HepG2 (cell line): ENCODE results near the gene SDC3. TPM values are rescaled to one million over a fixed set of nuclear protein-coding genes. Genes with fewer than 3 reads are reported as not detected.

Experiments used
- ATAC-seq: fragments of 200-7000 bp; cut with Tn5 transposase; 3 replicates; pipeline ENCODE4 v1.9.1; 2020; ENCODE audit warnings: mild to moderate bottlenecking, moderate library complexity
- BruUV-seq: library from RNA; stranded (reverse); fragments of 400-500 nt; replicated peaks from 2 replicates; lab custom pipeline; 2021; lab: Mats Ljungman, UMichigan
- CTCF ChIA-PET: fragments of 300-600 bp; formaldehyde crosslinking; extraction: SDS; loops from one replicate; lab custom pipeline; 2021; ENCODE audit warnings: low total read pairs, inconsistent platforms, low intra/inter-chr PET ratio; lab: Yijun Ruan, JAX
- POLR2A ChIA-PET: fragments of 350-600 bp; sonication (Branson Sonifier 250); formaldehyde crosslinking; loops from one replicate; lab custom pipeline; 2020; ENCODE audit warnings: antibody characterized with exemption, inconsistent platforms; lab: Yijun Ruan, JAX
- DNase-seq: peaks from one replicate; pipeline ENCODE4 v3.0.0-alpha.2; 2015; ENCODE audit warnings: low spot score
- FAIRE-seq: peaks from 3 replicates; lab custom pipeline; 2011; peaks lifted over from hg19 to GRCh38; lab: Jason Lieb, UNC
- H2AFZ ChIP-seq: one replicate; pipeline ENCODE4 v1.6.1; 2011; ENCODE audit warnings: low read length, inconsistent platforms
- H3K27ac ChIP-seq: fragments of 300-600 bp; 3 replicates; pipeline ENCODE4 v1.8.0; 2011; ENCODE audit warnings: mixed run types, mild to moderate bottlenecking, mixed read lengths, low read length, inconsistent platforms; ENCODE audit not compliant: insufficient read depth; ENCODE audit errors: extremely low read length
- H3K27me3 ChIP-seq, 2 experiments: fragments of 200-600 bp in 1 of 2; 2 replicates in 1 of 2; 3 replicates in 1 of 2; pipeline versions ENCODE4 v1.6.0 to v1.8.0; 2011; ENCODE audit warnings: low read length in 2 of 2, mild to moderate bottlenecking in 2 of 2, moderate library complexity in 2 of 2, inconsistent platforms in 1 of 2; ENCODE audit not compliant: insufficient read depth in 2 of 2, control insufficient read depth in 1 of 2
- H3K36me3 ChIP-seq, 2 experiments: fragments of 200-600 bp in 1 of 2; replicated peaks in 1 of 2; 2 replicates in 1 of 2; 3 replicates in 1 of 2; pipeline versions ENCODE4 v1.5.1 to v1.8.0; 2011; ENCODE audit warnings: low read length in 2 of 2, inconsistent platforms in 1 of 2; ENCODE audit not compliant: insufficient read depth in 2 of 2, control insufficient read depth in 1 of 2
- H3K4me1 ChIP-seq: 2 replicates; pipeline ENCODE4 v1.5.1; 2012; ENCODE audit warnings: low read length, inconsistent platforms; ENCODE audit not compliant: insufficient read depth
- H3K4me2 ChIP-seq: 2 replicates; pipeline ENCODE4 v1.6.0; 2011; ENCODE audit warnings: low read depth, low read length, inconsistent platforms
- H3K4me3 ChIP-seq, 3 experiments: fragments of 200-600 bp in 1 of 3; sonication (generic), shearing (Covaris generic) in 1 of 3; replicated peaks in 1 of 3; 2 replicates each; pipeline ENCODE4 v1.5.1; 2011 to 2016; ENCODE audit warnings: low read length in 3 of 3, inconsistent platforms in 2 of 3, low read depth in 2 of 3, mild to moderate bottlenecking in 2 of 3, control low read depth in 1 of 3, mixed read lengths in 1 of 3; ENCODE audit not compliant: insufficient read depth in 1 of 3
- H3K79me2 ChIP-seq: one replicate; pipeline ENCODE4 v1.6.1; 2011; ENCODE audit warnings: low read length, inconsistent platforms; ENCODE audit not compliant: insufficient read depth
- H3K9ac ChIP-seq: 2 replicates; pipeline ENCODE4 v1.6.0; 2011; ENCODE audit warnings: mild to moderate bottlenecking, low read depth, low read length, inconsistent platforms; ENCODE audit not compliant: insufficient read depth
- H3K9me3 ChIP-seq: 2 replicates; pipeline ENCODE4 v1.5.1; 2012; ENCODE audit warnings: mild to moderate bottlenecking, low read length
- H4K20me1 ChIP-seq: 2 replicates; pipeline ENCODE4 v1.6.0; 2011; ENCODE audit warnings: inconsistent platforms, mild to moderate bottlenecking, low read length, moderate library complexity; ENCODE audit not compliant: insufficient read depth
- CHD2 ChIP-seq: IDR thresholded peaks from 2 replicates; pipeline ENCODE4 v1.6.1; 2011; ENCODE audit warnings: low read depth, low read length, improper control_type of control experiment
- NR2F1 ChIP-seq, 2 experiments: fragments of 450-650 bp in 1 of 2; formaldehyde crosslinking in 1 of 2; IDR thresholded peaks; 2 replicates each; pipeline versions ENCODE4 v1.5.0 to v1.6.1; 2016 to 2020; ENCODE audit warnings: mild to moderate bottlenecking in 1 of 2, missing compliant biosample characterization in 1 of 2, missing genetic modification reagents in 1 of 2, moderate library complexity in 1 of 2
- NR2F6 ChIP-seq, 2 experiments: IDR thresholded peaks; 2 replicates each; pipeline ENCODE4 v1.6.1; 2016; ENCODE audit warnings: antibody characterized with exemption in 1 of 2, mild to moderate bottlenecking in 1 of 2
- ZMYM3 ChIP-seq: sonication (generic); formaldehyde crosslinking; IDR thresholded peaks from 2 replicates; pipeline ENCODE4 v1.5.1; 2020; ENCODE audit warnings: mild to moderate bottlenecking, missing genetic modification reagents
- ZNF354B ChIP-seq: sonication (generic); formaldehyde crosslinking; IDR thresholded peaks from 2 replicates; pipeline ENCODE4 v1.8.0; 2022; ENCODE audit warnings: mild to moderate bottlenecking, missing genetic modification reagents
- ZNF768 ChIP-seq: sonication (generic); formaldehyde crosslinking; IDR thresholded peaks from 2 replicates; pipeline ENCODE4 v1.4.0; 2020; ENCODE audit warnings: missing genetic modification reagents
- WGBS: methylation state at CpG from one replicate; pipeline ENCODE4 v1.1.6; 2017; ENCODE audit warnings: low lambda C conversion rate; 5-methylcytosine and 5-hydroxymethylcytosine counted together
- in situ Hi-C: cut with HindIII; loops from 2 replicates; pipeline ENCODE4 v1.10.0; 2017; ENCODE audit warnings: low pct_unique_long_range_greater_than_20kb; ENCODE audit not compliant: extremely low pct_ligation_motif_present
- intact Hi-C: fragments of 100-400 bp; cut with micrococcal nuclease; formaldehyde crosslinking; loops from one replicate; pipeline ENCODE4 v1.10.0; 2022; ENCODE audit not compliant: unreplicated experiment
- polyA plus RNA-seq, 8 experiments: library from polyadenylated mRNA; depleted of rRNA in 3 of 8; stranded (reverse) in 7 of 8; unstranded in 1 of 8; fragments of >200 nt; fragmentation: Illumina TruSeq in 4 of 8; extraction: Trizol in 4 of 8; gene quantifications; 2 replicates each; pipeline versions ENCODE4 v1.2.1 to v1.2.3, GENCODE V29; 2011 to 2016; ENCODE audit warnings: low read depth in 4 of 8, missing spikeins in 1 of 8, mixed read lengths in 1 of 8; ENCODE audit not compliant: insufficient read depth in 1 of 8
- total RNA-seq, 5 experiments: library from RNA; depleted of rRNA; stranded (reverse); fragments of >200 nt; fragmentation: Illumina TruSeq; extraction: Trizol; gene quantifications; 2 replicates each; pipeline ENCODE4 v1.2.3, GENCODE V29; 2016; ENCODE audit warnings: low read depth in 1 of 5
- TF ChIP-seq, protein P1 (sequence below): sonication (generic); formaldehyde crosslinking; IDR thresholded peaks from 2 replicates; pipeline ENCODE4 v1.8.0; 2022; ENCODE audit warnings: mild to moderate bottlenecking, missing genetic modification reagents, moderate library complexity

Gene SDC3
- total and polyA plus RNA-seq, 2 of the 13 experiments (the other 11 are each of a cell fraction or from before 2014, with no cell fraction given), result 0.49 to 0.84 TPM

- no peak for ATAC-seq
- no peak overlapping the region for H3K9ac ChIP-seq
- ChIA-PET CTCF (no interaction called here), POLR2A (no interaction called here)
- 42% methylated on average over 7 of the region's 7 CpGs for WGBS
- H3K27me3 ChIP-seq, result peaks cover 0 to 18% of the 10 kb centered on the region in 2 experiments; a peak in 1 of 5 replicates
- no peaks in the 10 kb centered on the region for H3K36me3 ChIP-seq
- no peaks in the 10 kb centered on the region for H3K9me3 ChIP-seq
- no peak overlapping the region for H3K4me2 ChIP-seq
- H3K79me2 ChIP-seq, result no peaks in the 10 kb centered on the region
- no peaks in the 10 kb centered on the region for H4K20me1 ChIP-seq
- in situ Hi-C loops, result no loop called here
- DNase-seq, result no peak
- no peak overlapping the region for H3K4me3 ChIP-seq
- no peak overlapping the region for H2AFZ ChIP-seq
- no peak for FAIRE-seq
- peaks cover 27% of the 10 kb centered on the region for H3K4me1 ChIP-seq
- no peak overlapping the region for H3K27ac ChIP-seq
- TF ChIP-seq ZMYM3 (CRISPR knock-in tag), result peak; percentile 43; the same call in 1 of the 2 replicates
- TF ChIP-seq ZNF354B, result no peak
- TF ChIP-seq ZNF768, result peak; percentile 82; the same call in 1 of the 2 replicates
- intact Hi-C loops, result no loop called here
- BruUV-seq, result no TSS peak
Measured at GRCh38 chr1:30842697-30843354, 65.7 kb downstream of the SDC3 start.

- intact Hi-C loops (no loop called here), in situ Hi-C loops (no loop called here)
- Histone ChIP-seq H3K79me2 (no peaks in the 10 kb centered on the region), H3K27ac (no peak overlapping the region), H4K20me1 (no peaks in the 10 kb centered on the region), H2AFZ (no peak overlapping the region), H3K9me3 (no peaks in the 10 kb centered on the region), H3K4me2 (peak overlapping the region; percentile 37; the same call in 1 of the 2 replicates), H3K4me3 (no peak overlapping the region; a peak in 1 of 6 replicates), H3K36me3 (no peaks in the 10 kb centered on the region), H3K27me3 (peaks cover 0 to 18% of the 10 kb centered on the region in 2 experiments; a peak in 1 of 5 replicates), H3K4me1 (peaks cover 9% of the 10 kb centered on the region; the same call in 1 of the 2 replicates), H3K9ac (no peak overlapping the region)
- FAIRE-seq (no peak), DNase-seq (no peak), ATAC-seq (peak; percentile 67)
- BruUV-seq, result no TSS peak
- POLR2A ChIA-PET, result no interaction called here
- WGBS, result 55% methylated on average over 3 of the region's 10 CpGs
- CTCF ChIA-PET, result no interaction called here
- peak; percentile 23; the same call in 1 of the 2 replicates for TF ChIP-seq NR2F6 (IDR thresholded peaks at IDR 0.05)
- TF ChIP-seq NR2F6 (CRISPR knock-in tag; IDR thresholded peaks at IDR 0.05), result 0 out of 2 replicates have a peak, but pooled peaks have one; percentile 7
- 0 out of 4 replicates have a peak, but pooled peaks of 1 of the 2 experiments have one; percentile 4 for TF ChIP-seq NR2F1 (CRISPR knock-in tag; IDR thresholded peaks at IDR 0.05)
- TF ChIP-seq, protein P1, sequence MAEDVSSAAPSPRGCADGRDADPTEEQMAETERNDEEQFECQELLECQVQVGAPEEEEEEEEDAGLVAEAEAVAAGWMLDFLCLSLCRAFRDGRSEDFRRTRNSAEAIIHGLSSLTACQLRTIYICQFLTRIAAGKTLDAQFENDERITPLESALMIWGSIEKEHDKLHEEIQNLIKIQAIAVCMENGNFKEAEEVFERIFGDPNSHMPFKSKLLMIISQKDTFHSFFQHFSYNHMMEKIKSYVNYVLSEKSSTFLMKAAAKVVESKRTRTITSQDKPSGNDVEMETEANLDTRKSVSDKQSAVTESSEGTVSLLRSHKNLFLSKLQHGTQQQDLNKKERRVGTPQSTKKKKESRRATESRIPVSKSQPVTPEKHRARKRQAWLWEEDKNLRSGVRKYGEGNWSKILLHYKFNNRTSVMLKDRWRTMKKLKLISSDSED (CRISPR knock-in tag), result no peak
- TF ChIP-seq CHD2, result no peak
- TF ChIP-seq, all 625 proteins: peak for 2
Measured at GRCh38 chr1:30840904-30841598, 67.5 kb downstream of the SDC3 start.
